Activated T-cell treated with anti-CD3 and anti-CD28 coated beads, Interleukin-2, amount 50 U/mL, for 24 hours (primary cell): Measurements from ENCODE around the gene LEFTY2.

Experiments
- DNase-seq: peaks from one replicate; pipeline ENCODE4 v3.0.0-alpha.2; 2020
- H3K27ac Mint-ChIP-seq: 2 replicates; pipeline ENCODE4 v1.8.0; 2020; ENCODE audit warnings: mild to moderate bottlenecking, mixed read lengths
- H3K27me3 Mint-ChIP-seq: 2 replicates; pipeline ENCODE4 v1.8.0; 2020; ENCODE audit warnings: mixed read lengths
- H3K36me3 Mint-ChIP-seq: 2 replicates; pipeline ENCODE4 v1.8.0; 2020; ENCODE audit warnings: low read depth, mixed read lengths
- H3K4me1 Mint-ChIP-seq: 2 replicates; pipeline ENCODE4 v1.8.0; 2020; ENCODE audit warnings: low read depth, mixed read lengths
- H3K4me3 Mint-ChIP-seq: 2 replicates; pipeline ENCODE4 v1.8.0; 2020; ENCODE audit warnings: mild to moderate bottlenecking, moderate library complexity, mixed read lengths
- H3K9me3 Mint-ChIP-seq: 2 replicates; pipeline ENCODE4 v1.8.0; 2020; ENCODE audit warnings: mixed read lengths

Gene LEFTY2

GRCh38 chr1:225909477-225909876 lies 31.5 kb downstream of the LEFTY2 start:
- peak overlapping the region; percentile 38 for H3K27ac Mint-ChIP-seq
- peaks cover 27% of the 10 kb centered on the region for H3K4me1 Mint-ChIP-seq
- no peak for DNase-seq
- H3K36me3 Mint-ChIP-seq, result peaks cover 4% of the 10 kb centered on the region
- no peaks in the 10 kb centered on the region for H3K9me3 Mint-ChIP-seq
- H3K4me3 Mint-ChIP-seq, result no peak overlapping the region
- H3K27me3 Mint-ChIP-seq, result no peaks in the 10 kb centered on the region

- Mint-ChIP-seq H3K4me3 (no peak overlapping the region), H3K4me1 (peaks cover 27% of the 10 kb centered on the region), H3K27ac (no peak overlapping the region), H3K27me3 (no peaks in the 10 kb centered on the region), H3K9me3 (no peaks in the 10 kb centered on the region), H3K36me3 (peaks cover 4% of the 10 kb centered on the region)
- DNase-seq, result no peak
Measured at GRCh38 chr1:225908773-225909172, 32.2 kb downstream of the LEFTY2 start.

GRCh38 chr1:225908013-225908640 lies 32.9 kb downstream of the LEFTY2 start:
- H3K4me3 Mint-ChIP-seq, result no peak overlapping the region
- peaks cover 4% of the 10 kb centered on the region for H3K36me3 Mint-ChIP-seq
- H3K9me3 Mint-ChIP-seq, result no peaks in the 10 kb centered on the region
- no peaks in the 10 kb centered on the region for H3K27me3 Mint-ChIP-seq
- no peak overlapping the region for H3K27ac Mint-ChIP-seq
- DNase-seq, result no peak
- H3K4me1 Mint-ChIP-seq, result peaks cover 27% of the 10 kb centered on the region

- H3K9me3 Mint-ChIP-seq, result no peaks in the 10 kb centered on the region
- no peaks in the 10 kb centered on the region for H3K27me3 Mint-ChIP-seq
- no peak overlapping the region for H3K27ac Mint-ChIP-seq
- no peak for DNase-seq
- H3K36me3 Mint-ChIP-seq, result no peaks in the 10 kb centered on the region
- H3K4me3 Mint-ChIP-seq, result no peak overlapping the region
- H3K4me1 Mint-ChIP-seq, result peaks cover 27% of the 10 kb centered on the region
Measured at GRCh38 chr1:225907341-225907740, 33.7 kb downstream of the LEFTY2 start.

- no peaks in the 10 kb centered on the region for H3K27me3 Mint-ChIP-seq
- H3K36me3 Mint-ChIP-seq, result no peaks in the 10 kb centered on the region
- no peak overlapping the region for H3K27ac Mint-ChIP-seq
- H3K9me3 Mint-ChIP-seq, result no peaks in the 10 kb centered on the region
- peaks cover 24% of the 10 kb centered on the region for H3K4me1 Mint-ChIP-seq
- H3K4me3 Mint-ChIP-seq, result no peak overlapping the region
- no peak for DNase-seq
Measured at GRCh38 chr1:225906467-225906866, 34.6 kb downstream of the LEFTY2 start.

GRCh38 chr1:225903623-225904022 lies 37.4 kb downstream of the LEFTY2 start:
- no peak overlapping the region for H3K27ac Mint-ChIP-seq
- H3K4me1 Mint-ChIP-seq, result peaks cover 16% of the 10 kb centered on the region
- H3K9me3 Mint-ChIP-seq, result no peaks in the 10 kb centered on the region
- DNase-seq, result no peak
- H3K27me3 Mint-ChIP-seq, result no peaks in the 10 kb centered on the region
- no peak overlapping the region for H3K4me3 Mint-ChIP-seq
- H3K36me3 Mint-ChIP-seq, result no peaks in the 10 kb centered on the region

- no peak overlapping the region for H3K4me3 Mint-ChIP-seq
- no peaks in the 10 kb centered on the region for H3K36me3 Mint-ChIP-seq
- no peak for DNase-seq
- H3K4me1 Mint-ChIP-seq, result peaks cover 39% of the 10 kb centered on the region
- H3K9me3 Mint-ChIP-seq, result no peaks in the 10 kb centered on the region
- H3K27me3 Mint-ChIP-seq, result no peaks in the 10 kb centered on the region
- H3K27ac Mint-ChIP-seq, result peak overlapping the region; percentile 66
Measured at GRCh38 chr1:225899044-225899925, 41.7 kb downstream of the LEFTY2 start.

GRCh38 chr1:225897595-225898514 lies 43.2 kb downstream of the LEFTY2 start:
- peak; percentile 50 for DNase-seq
- Mint-ChIP-seq H3K4me1 (peaks cover 39% of the 10 kb centered on the region), H3K27me3 (no peaks in the 10 kb centered on the region), H3K4me3 (peak overlapping the region; percentile 33), H3K9me3 (no peaks in the 10 kb centered on the region), H3K36me3 (no peaks in the 10 kb centered on the region), H3K27ac (peak overlapping the region; percentile 83)

- peaks cover 39% of the 10 kb centered on the region for H3K4me1 Mint-ChIP-seq
- DNase-seq, result peak; percentile 64
Measured at GRCh38 chr1:225896937-225897549, 44.0 kb downstream of the LEFTY2 start.

GRCh38 chr1:225896494-225896893 lies 44.5 kb downstream of the LEFTY2 start:
- Mint-ChIP-seq H3K27ac (peak overlapping the region; percentile 83), H3K4me3 (no peak overlapping the region)

More at GRCh38 chr1:225896937-225897549, 44.0 kb downstream of the LEFTY2 start:
- H3K9me3 Mint-ChIP-seq, result no peaks in the 10 kb centered on the region
- H3K36me3 Mint-ChIP-seq, result no peaks in the 10 kb centered on the region
- H3K27me3 Mint-ChIP-seq, result no peaks in the 10 kb centered on the region
- peak overlapping the region; percentile 83 for H3K27ac Mint-ChIP-seq
- H3K4me3 Mint-ChIP-seq, result peak overlapping the region; percentile 33

GRCh38 chr1:225892307-225892706 lies 48.7 kb downstream of the LEFTY2 start:
- peaks cover 21% of the 10 kb centered on the region for H3K4me1 Mint-ChIP-seq
- no peaks in the 10 kb centered on the region for H3K27me3 Mint-ChIP-seq
- no peaks in the 10 kb centered on the region for H3K36me3 Mint-ChIP-seq
- DNase-seq, result no peak
- no peak overlapping the region for H3K4me3 Mint-ChIP-seq
- no peak overlapping the region for H3K27ac Mint-ChIP-seq
- no peaks in the 10 kb centered on the region for H3K9me3 Mint-ChIP-seq

More at GRCh38 chr1:225896494-225896893, 44.5 kb downstream of the LEFTY2 start:
- Mint-ChIP-seq H3K27me3 (no peaks in the 10 kb centered on the region), H3K9me3 (no peaks in the 10 kb centered on the region), H3K4me1 (peaks cover 39% of the 10 kb centered on the region), H3K36me3 (no peaks in the 10 kb centered on the region)
- DNase-seq, result no peak

- Mint-ChIP-seq H3K27ac (no peak overlapping the region), H3K4me3 (no peak overlapping the region), H3K36me3 (no peaks in the 10 kb centered on the region), H3K9me3 (no peaks in the 10 kb centered on the region), H3K4me1 (peaks cover 12% of the 10 kb centered on the region), H3K27me3 (no peaks in the 10 kb centered on the region)
- no peak for DNase-seq
Measured at GRCh38 chr1:225891229-225891972, 49.6 kb downstream of the LEFTY2 start.

- DNase-seq, result no peak
- Mint-ChIP-seq H3K9me3 (no peaks in the 10 kb centered on the region), H3K4me3 (no peak overlapping the region), H3K4me1 (peaks cover 4% of the 10 kb centered on the region), H3K27me3 (no peaks in the 10 kb centered on the region), H3K27ac (no peak overlapping the region), H3K36me3 (no peaks in the 10 kb centered on the region)
Measured at GRCh38 chr1:225890346-225891228, 50.4 kb downstream of the LEFTY2 start.
